ENCODE data around the gene APOA1.

The APOA1 gene

GRCh38 chr11:116837231-116838091 lies at the start of gene APOA1:
Gene APOA1 (minus strand): TSS chr11:116837622. CDS start chr11:116837387, 235 bp downstream.
- DNase-seq (ENCODE audit: low read depth in 2 of 2): no peak

DNA sequence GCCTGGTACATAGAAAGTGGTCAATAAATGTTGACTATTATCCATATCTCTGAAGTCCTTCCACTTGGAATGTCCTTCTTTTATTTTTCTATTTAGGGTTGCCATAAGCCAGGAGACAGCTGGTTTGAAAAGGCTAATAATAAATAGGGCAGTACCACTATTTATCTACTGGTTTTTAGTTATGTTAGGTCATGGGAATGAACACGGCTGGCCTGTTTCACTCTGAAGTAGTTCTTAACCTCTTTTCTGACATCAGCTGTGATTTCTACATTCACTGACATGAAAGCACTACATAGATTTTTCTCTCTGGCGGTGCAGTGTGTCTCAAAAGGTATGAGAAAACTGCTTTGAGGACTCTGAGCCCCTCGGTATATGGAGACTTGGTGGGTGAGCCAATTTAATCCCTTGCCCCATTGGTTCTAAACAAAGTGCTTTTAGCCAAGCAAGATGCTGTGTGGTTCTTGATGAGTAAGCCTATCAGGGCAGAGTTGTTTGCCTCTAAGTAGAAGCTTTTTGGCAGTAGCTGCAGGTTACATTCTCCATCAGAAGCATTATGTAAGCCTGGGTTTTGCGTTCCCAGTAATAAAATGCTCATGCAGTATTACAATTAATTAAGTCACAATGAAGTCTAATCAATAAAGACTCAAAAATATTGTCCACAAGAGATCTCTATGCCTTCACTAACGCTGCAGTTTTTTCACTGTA lies 48.7 kb upstream of the APOA1 start:
- no peak for DNase-seq (ENCODE audit: low read depth in 2 of 2)

- DNase-seq (ENCODE audit: low read depth in 2 of 2): no peak
These were observed 45.0 kb upstream of the APOA1 start for GRCh38 chr11:116882386-116882785.

DNA sequence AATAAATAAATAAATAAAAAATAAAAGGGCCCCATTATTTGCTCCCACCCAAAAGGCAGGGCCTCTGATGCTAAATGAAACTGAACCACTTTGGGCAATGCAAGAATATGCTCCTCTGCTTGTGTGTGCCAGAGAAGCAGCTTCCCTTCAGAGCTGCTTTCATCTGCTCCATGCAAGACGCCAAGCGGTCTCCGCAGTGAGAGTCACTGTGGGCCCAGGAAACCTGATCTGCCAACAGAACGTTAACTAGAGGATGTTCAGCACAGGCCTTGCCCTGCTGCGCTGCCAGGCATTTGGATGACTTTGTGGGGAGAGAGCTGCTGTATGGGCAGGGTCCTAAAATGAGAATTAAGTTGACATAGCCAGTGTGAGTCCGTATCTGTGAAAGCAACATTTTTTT lies 43.7 kb upstream of the APOA1 start:
- no peak for DNase-seq (ENCODE audit: low read depth in 2 of 2)

- no peak for DNase-seq (ENCODE audit: low read depth in 2 of 2)
These were observed 42.6 kb upstream of the APOA1 start for GRCh38 chr11:116879800-116880625.

DNA sequence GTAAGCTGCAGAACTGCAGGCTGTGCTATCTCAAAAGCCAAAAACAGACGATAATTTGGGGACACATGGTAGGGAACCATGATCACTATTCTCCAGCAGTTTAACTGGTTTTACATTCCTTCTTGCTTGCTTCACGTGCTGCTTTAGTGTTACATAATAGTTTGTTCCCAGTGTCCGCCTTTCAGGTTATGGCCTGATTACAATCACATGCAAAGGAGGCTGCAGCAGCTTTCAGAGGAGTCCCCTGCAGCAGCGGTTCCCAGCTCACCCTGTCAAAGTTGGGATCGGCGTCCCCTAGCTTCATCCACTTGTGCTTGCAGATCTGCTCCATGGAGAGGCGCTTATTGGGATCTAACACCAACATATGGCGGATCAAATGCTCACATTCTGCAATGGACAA lies 39.2 kb upstream of the APOA1 start:
- DNase-seq (ENCODE audit: low read depth in 2 of 2): no peak

DNA sequence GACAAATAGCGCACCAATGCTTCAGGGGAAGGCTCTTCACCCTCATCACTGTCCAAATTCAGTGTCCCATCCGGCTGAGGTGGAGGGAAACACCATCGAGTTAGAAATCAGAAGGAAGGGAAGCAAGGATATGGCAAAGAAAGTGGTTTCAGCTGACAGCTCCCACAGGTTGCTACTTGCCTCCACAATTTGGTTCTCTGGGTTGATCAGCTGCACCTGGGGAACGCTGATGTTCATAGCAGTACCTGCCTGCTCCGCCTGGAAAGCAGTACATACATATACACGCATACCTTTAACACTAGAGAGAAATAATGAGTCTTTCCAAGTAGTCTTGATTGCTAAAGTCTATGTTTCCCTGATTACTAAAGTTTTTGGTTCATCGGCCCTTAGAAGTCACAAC lies 37.8 kb upstream of the APOA1 start:
- no peak for DNase-seq (ENCODE audit: low read depth in 2 of 2)

DNA sequence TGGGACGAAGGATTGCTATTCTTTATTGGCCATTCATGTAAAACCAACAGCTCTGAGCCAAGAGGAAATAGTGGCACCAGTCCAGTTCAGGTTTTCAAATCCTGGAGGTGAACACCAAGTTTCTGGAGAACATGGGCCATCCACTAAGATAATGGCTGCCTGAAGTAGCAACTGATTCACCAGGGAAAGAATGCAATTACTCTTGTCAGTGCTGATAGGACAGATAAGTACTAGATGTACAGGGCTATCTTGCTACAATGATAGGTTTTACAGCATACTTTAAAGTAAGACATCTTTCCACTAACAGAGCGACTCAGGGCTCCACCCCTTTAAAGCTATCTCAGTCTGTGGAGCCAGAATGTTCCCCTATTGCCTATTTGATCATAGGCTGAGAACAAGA lies 36.8 kb upstream of the APOA1 start:
- no peak for DNase-seq (ENCODE audit: low read depth in 2 of 2)

- no peak for DNase-seq (ENCODE audit: low read depth in 2 of 2)
These were observed 36.0 kb upstream of the APOA1 start for GRCh38 chr11:116873381-116873780.

- DNase-seq (ENCODE audit: low read depth in 2 of 2): no peak
These were observed 33.8 kb upstream of the APOA1 start for GRCh38 chr11:116871248-116871647.

GRCh38 chr11:116870054-116870453 lies 32.6 kb upstream of the APOA1 start:
- DNase-seq (ENCODE audit: low read depth in 2 of 2): no peak

DNA sequence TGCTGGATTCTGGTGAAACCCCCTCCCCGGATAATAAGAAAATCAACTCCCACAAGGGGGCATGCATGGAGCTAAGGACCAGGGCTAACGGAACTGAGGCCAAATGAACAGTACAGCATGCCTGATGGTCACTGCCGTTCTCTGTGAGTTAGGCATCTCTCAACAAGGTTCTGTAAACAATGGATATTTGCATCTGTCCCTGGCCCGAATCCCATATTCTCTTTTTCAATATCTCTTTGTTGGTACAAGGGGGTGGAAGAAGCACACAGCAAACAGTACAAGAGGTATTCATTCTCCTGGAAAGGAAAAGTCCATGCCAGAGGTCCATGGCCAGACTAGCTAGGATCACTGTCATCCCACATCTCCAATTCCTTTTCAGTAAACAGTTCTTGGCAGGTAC lies 32.2 kb upstream of the APOA1 start:
- DNase-seq (ENCODE audit: low read depth in 2 of 2): no peak

GRCh38 chr11:116868066-116868465 lies 30.6 kb upstream of the APOA1 start:
- DNase-seq (ENCODE audit: low read depth in 2 of 2): no peak

GRCh38 chr11:116867619-116868018 lies 30.2 kb upstream of the APOA1 start:
- DNase-seq (ENCODE audit: low read depth in 2 of 2): no peak

GRCh38 chr11:116866804-116867455 lies 29.5 kb upstream of the APOA1 start:
- DNase-seq (ENCODE audit: low read depth in 2 of 2): no peak

- DNase-seq (ENCODE audit: low read depth in 2 of 2): no peak
These were observed 28.3 kb upstream of the APOA1 start for GRCh38 chr11:116865696-116866095.

- DNase-seq (ENCODE audit: low read depth in 2 of 2): no peak
These were observed 27.1 kb upstream of the APOA1 start for GRCh38 chr11:116864531-116864930.

GRCh38 chr11:116862951-116863350 lies 25.5 kb upstream of the APOA1 start:
- no peak for DNase-seq (ENCODE audit: low read depth in 2 of 2)

- no peak for DNase-seq (ENCODE audit: low read depth in 2 of 2)
These were observed 24.8 kb upstream of the APOA1 start for GRCh38 chr11:116862185-116862584.

- DNase-seq (ENCODE audit: low read depth in 2 of 2): no peak
These were observed 24.1 kb upstream of the APOA1 start for GRCh38 chr11:116861539-116861938.

DNA sequence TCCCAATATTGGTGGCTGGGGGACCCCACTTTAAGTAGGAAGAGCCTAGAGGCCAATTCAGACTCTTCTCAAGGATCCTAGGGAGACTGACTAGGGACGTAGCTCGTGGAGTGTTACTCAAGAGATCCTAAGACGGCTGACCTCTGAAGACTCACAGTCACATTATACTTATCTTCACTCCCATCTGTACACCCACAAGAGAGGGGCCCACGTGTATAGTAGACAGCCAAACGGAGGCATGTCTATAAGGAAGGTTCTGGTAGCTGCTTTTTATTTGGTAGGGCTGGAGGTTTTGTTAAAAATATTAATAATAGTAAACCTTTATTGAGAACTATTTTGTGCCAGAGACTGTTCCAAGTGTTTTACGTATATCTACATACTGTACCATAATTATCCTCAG lies 22.9 kb upstream of the APOA1 start:
- no peak for DNase-seq (ENCODE audit: low read depth in 2 of 2)

- no peak for DNase-seq (ENCODE audit: low read depth in 2 of 2)
These were observed 21.8 kb upstream of the APOA1 start for GRCh38 chr11:116859175-116859574.
